ENCODE data around the gene MAP3K20.

The MAP3K20 gene

GRCh38 chr2:173066887-173067676 is 8.6 kb upstream of the MAP3K20 start:
- TF ChIP-seq, protein P1, sequence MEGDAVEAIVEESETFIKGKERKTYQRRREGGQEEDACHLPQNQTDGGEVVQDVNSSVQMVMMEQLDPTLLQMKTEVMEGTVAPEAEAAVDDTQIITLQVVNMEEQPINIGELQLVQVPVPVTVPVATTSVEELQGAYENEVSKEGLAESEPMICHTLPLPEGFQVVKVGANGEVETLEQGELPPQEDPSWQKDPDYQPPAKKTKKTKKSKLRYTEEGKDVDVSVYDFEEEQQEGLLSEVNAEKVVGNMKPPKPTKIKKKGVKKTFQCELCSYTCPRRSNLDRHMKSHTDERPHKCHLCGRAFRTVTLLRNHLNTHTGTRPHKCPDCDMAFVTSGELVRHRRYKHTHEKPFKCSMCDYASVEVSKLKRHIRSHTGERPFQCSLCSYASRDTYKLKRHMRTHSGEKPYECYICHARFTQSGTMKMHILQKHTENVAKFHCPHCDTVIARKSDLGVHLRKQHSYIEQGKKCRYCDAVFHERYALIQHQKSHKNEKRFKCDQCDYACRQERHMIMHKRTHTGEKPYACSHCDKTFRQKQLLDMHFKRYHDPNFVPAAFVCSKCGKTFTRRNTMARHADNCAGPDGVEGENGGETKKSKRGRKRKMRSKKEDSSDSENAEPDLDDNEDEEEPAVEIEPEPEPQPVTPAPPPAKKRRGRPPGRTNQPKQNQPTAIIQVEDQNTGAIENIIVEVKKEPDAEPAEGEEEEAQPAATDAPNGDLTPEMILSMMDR (IDR thresholded peaks at IDR 0.05; ENCODE audit: extremely low read depth, insufficient read depth, missing control alignments): no peak
- DNase-seq (ENCODE audit: low spot score): no peak
- in situ Hi-C loops (cut with MboI; ENCODE audit: low pct_unique_long_range_greater_than_20kb, low sequenced_read_pairs, unreplicated experiment): no loop called here

- TF ChIP-seq, protein P1 (IDR thresholded peaks at IDR 0.05; ENCODE audit: extremely low read depth, insufficient read depth, missing control alignments): no peak
- DNase-seq (ENCODE audit: low spot score): no peak
- in situ Hi-C loops (cut with MboI; ENCODE audit: low pct_unique_long_range_greater_than_20kb, low sequenced_read_pairs, unreplicated experiment): no loop called here
Measured at GRCh38 chr2:173075056-173075780, 428 bp upstream of the MAP3K20 start.

DNA sequence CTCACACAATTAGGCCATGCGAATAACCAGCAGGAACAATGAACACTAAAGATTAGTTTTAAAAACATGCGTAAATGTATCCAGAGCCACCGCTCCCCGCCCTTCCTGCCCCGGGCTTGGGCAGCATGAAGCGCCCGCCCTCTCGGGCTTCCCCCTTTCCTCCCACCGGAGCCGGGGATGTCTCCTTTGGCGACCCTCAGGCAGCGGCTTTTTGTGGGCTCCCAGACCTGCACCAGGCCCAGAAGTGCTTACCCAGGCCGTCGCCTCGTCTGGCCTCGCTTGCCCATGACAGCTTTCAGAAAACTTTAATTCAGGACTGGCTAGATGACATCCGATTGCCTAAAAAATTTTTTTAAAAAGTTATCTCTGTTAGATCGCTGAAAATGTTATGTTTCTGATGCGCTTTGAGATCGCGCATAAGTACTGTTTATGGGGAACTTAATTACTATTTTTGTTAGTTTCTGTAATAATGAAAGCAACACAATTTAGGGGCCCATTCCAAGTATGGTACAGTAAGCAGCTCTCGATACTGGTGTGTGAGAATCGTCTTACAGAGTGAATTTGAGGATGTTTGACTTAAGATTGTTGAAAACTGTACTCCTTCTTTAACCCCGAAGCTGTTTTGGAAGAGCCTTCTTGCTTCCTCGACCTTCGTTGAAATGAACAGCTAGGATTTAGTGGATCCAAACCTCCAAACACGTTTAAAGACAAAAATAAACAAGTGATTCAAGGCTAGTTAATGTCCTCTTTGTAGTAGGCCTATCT is 1.1 kb downstream of the MAP3K20 start:
- peak; percentile 28 for DNase-seq (ENCODE audit: low spot score)
- TF ChIP-seq, protein P1 (IDR thresholded peaks at IDR 0.05; ENCODE audit: extremely low read depth, insufficient read depth, missing control alignments): no peak
- in situ Hi-C loops (cut with MboI; ENCODE audit: low pct_unique_long_range_greater_than_20kb, low sequenced_read_pairs, unreplicated experiment): no loop called here

DNA sequence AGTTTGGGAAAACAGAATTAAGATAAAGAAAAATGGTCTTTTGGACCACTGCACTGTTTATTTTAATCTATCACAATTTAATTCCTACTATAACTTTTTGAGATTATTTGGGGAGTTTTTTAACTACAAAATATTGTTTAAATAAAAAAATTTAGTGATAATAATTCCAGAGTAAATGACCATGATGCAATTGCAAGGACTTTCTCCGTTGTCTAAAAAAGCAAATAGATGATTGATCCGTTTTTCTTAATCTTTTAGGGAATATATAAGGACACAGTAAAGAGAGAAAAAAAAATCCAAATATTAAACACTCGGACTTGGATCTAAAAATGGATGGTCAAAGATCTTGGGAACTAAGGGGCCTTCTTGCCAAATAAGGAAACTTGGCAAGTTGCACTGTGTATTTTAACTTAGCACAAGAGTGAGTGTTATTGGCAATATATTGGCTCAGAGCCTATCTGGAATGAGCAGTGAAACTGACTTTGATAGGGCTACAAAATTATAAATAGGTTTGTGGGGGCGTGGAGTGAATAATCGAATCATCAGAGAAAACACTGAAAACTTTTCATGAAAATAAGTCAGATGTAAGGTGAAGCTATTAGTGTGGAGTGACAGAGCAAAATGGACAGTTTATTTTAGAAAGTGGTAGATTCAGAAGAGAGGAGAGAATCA is 2.0 kb downstream of the MAP3K20 start:
- in situ Hi-C loops (cut with MboI; ENCODE audit: low pct_unique_long_range_greater_than_20kb, low sequenced_read_pairs, unreplicated experiment): no loop called here
- TF ChIP-seq, protein P1 (IDR thresholded peaks at IDR 0.05; ENCODE audit: extremely low read depth, insufficient read depth, missing control alignments): no peak
- DNase-seq (ENCODE audit: low spot score): no peak

DNA sequence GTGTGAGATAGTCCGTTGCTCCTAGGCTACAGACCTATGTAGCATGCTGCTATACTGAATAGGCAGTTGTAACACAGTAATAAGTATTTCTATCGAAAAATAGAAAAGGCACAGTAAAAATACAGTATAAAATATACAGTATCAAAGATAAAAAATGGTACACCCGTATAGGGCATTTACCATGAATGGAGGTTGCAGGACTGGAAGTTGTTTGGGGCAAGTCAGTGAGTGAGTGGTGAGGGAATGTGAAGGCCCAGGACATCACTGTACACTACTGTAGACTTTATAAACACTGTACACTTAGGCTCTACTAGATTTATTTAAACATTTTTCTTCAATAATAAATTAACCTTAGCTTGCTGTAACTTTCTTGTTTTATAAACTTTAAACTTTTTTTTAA is 3.5 kb downstream of the MAP3K20 start:
- TF ChIP-seq, protein P1 (IDR thresholded peaks at IDR 0.05; ENCODE audit: extremely low read depth, insufficient read depth, missing control alignments): no peak
- in situ Hi-C loops (cut with MboI; ENCODE audit: low pct_unique_long_range_greater_than_20kb, low sequenced_read_pairs, unreplicated experiment): no loop called here
- DNase-seq (ENCODE audit: low spot score): no peak
